Measurements from ENCODE around the gene PAX6.
"Not testable (repeated sequence)": the region's sequence is repeated elsewhere in the genome, so short reads cannot be mapped to it uniquely, and the experiment has no call there.

Gene PAX6

DNA sequence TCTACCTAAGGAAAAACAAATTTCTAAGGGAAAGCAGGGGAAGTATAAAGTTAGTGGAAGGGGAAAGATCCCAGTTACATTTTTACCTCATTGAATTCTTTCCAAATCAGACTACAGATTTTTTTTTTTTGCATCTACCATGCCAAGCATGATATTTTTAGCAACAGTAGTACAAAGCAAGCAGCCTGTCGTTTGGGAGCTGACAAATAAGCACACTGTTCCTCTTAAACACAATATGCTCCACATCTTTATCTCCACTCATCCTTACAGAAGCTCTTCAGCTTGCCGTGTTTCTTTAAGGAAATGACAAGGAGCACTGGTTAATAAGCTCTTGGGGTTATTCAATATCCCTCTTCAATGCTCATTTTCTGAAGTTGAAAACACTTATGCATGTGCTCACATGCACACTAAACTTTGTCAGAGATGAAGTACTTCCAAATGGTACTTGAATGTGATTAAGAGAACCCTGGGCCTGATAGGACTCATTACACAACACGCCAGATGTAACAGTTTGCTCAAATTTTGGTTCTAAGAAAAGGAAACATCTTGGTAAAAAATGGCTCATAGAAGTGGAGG lies 53.8 kb downstream of the PAX6 start:
- Histone ChIP-seq H3K9ac (ENCODE audit: insufficient read length, low read depth) (no peak overlapping the region), H3K27me3 (ENCODE audit: insufficient read depth, insufficient read length) (no peaks in the 10 kb centered on the region), H3K9me3 (ENCODE audit: insufficient read depth, low read length) (no peaks in the 10 kb centered on the region), H3K36me3 (ENCODE audit: insufficient read depth, insufficient read length, low read length) (no peaks in the 10 kb centered on the region), H3K4me1 (ENCODE audit: insufficient read depth, insufficient read length) (no peaks in the 10 kb centered on the region), H3K4me3 (ENCODE audit: insufficient read length, low read depth) (no peak overlapping the region)
- no peak for DNase-seq (ENCODE audit: low read depth, low spot score)
- no peak for TF ChIP-seq SUZ12 (IDR thresholded peaks at IDR 0.05; ENCODE audit: extremely low read depth, insufficient read depth, insufficient read length)
- no peak for TF ChIP-seq YY1 (IDR thresholded peaks at IDR 0.05; ENCODE audit: insufficient read depth, insufficient read length)
- no peak for TF ChIP-seq ZNF274 (IDR thresholded peaks at IDR 0.05; ENCODE audit: low read depth, low read length)

DNA sequence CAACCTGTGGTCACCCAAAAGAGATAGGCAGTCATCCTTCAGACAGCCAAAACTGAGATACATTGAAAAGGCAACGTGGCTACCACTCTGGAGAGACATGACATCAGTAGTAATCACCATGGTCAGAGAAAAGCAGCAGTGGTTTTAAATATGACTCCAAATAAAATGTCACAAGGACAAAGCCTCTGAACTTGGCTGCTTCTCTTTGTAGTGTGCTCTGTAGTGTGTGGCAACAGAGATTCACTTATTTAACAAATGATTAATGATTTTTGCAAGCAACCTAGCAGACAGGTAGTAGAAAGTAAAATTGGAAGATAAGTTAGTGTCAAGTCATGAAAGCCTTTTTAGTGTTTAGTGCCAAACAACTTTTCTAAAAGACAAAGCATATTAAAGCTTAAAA lies 63.5 kb downstream of the PAX6 start:
- Histone ChIP-seq H3K27me3 (ENCODE audit: insufficient read depth, insufficient read length) (no peaks in the 10 kb centered on the region), H3K36me3 (ENCODE audit: insufficient read depth, insufficient read length, low read length) (no peaks in the 10 kb centered on the region), H3K9me3 (ENCODE audit: insufficient read depth, low read length) (no peaks in the 10 kb centered on the region), H3K4me1 (ENCODE audit: insufficient read depth, insufficient read length) (no peaks in the 10 kb centered on the region), H3K9ac (ENCODE audit: insufficient read length, low read depth) (no peak overlapping the region), H3K4me3 (ENCODE audit: insufficient read length, low read depth) (no peak overlapping the region)
- no peak for DNase-seq (ENCODE audit: low read depth, low spot score)
- TF ChIP-seq SUZ12 (IDR thresholded peaks at IDR 0.05; ENCODE audit: extremely low read depth, insufficient read depth, insufficient read length) (no peak), YY1 (IDR thresholded peaks at IDR 0.05; ENCODE audit: insufficient read depth, insufficient read length) (no peak)

DNA sequence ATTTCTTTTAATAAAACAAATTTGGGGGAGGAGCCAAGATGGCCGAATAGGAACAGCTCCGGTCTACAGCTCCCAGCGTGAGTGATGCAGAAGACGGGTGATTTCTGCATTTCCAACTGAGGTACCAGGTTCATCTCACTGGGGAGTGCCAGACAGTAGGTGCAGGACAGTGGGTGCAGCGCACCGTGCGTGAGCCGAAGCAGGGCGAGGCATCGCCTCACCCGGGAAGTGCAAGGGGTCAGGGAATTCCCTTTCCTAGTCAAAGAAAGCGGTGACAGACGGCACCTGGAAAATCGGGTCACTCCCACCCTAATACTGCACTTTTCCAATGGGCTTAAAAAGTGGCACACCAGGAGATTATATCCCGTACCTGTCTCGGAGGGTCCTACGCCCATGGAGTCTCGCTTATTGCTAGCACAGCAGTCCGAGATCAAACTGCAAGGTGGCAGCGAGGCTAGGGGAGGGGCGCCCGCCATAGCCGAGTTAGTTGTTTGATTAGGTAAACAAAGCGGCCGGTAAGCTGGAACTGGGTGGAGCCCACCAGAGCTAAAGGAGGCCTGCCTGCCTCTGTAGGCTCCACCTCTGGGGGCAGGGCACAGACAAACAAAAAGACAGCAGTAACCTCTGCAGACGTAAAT lies 70.3 kb downstream of the PAX6 start:
- peaks cover 11% of the 10 kb centered on the region; the same call in 1 of the 2 replicates for H3K9me3 ChIP-seq (ENCODE audit: insufficient read depth, low read length)
- not testable (repeated sequence) for H3K27me3 ChIP-seq (ENCODE audit: insufficient read depth, insufficient read length); H3K9ac ChIP-seq (ENCODE audit: insufficient read length, low read depth); DNase-seq (ENCODE audit: low read depth, low spot score); H3K36me3 ChIP-seq (ENCODE audit: insufficient read depth, insufficient read length, low read length); H3K4me1 ChIP-seq (ENCODE audit: insufficient read depth, insufficient read length); H3K4me3 ChIP-seq (ENCODE audit: insufficient read length, low read depth)

DNA sequence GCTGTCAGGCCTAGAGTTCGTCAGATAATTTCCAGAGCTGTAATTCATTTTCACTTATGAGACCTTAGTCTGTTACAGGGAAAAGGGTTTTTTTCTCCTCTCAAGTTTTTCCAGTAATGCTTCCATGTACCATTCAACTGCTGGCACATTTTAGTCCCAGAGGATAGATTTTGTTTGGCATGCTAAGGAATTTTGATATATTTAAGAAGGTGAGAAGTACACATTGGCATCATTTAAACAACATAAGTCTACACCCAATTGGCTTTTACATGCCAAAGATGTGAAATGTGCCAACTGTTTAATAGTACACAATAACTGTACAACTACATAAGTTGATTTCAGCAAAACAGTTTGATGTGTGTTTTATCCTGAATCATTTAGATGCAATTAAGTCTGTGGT lies 71.0 kb downstream of the PAX6 start:
- TF ChIP-seq SUZ12 (IDR thresholded peaks at IDR 0.05; ENCODE audit: extremely low read depth, insufficient read depth, insufficient read length) (no peak), YY1 (IDR thresholded peaks at IDR 0.05; ENCODE audit: insufficient read depth, insufficient read length) (no peak), ZNF274 (IDR thresholded peaks at IDR 0.05; ENCODE audit: low read depth, low read length) (no peak)
- no peaks in the 10 kb centered on the region for H3K36me3 ChIP-seq (ENCODE audit: insufficient read depth, insufficient read length, low read length)
- no peaks in the 10 kb centered on the region for H3K4me1 ChIP-seq (ENCODE audit: insufficient read depth, insufficient read length)
- H3K4me3 ChIP-seq (ENCODE audit: insufficient read length, low read depth): no peak overlapping the region
- H3K9me3 ChIP-seq (ENCODE audit: insufficient read depth, low read length): peaks cover 11% of the 10 kb centered on the region; the same call in 1 of the 2 replicates
- H3K9ac ChIP-seq (ENCODE audit: insufficient read length, low read depth): no peak overlapping the region
- no peak for DNase-seq (ENCODE audit: low read depth, low spot score)
- H3K27me3 ChIP-seq (ENCODE audit: insufficient read depth, insufficient read length): no peaks in the 10 kb centered on the region
